Neural progenitor cell (in vitro differentiated cells): ENCODE measurements around the gene TM9SF4. TPM values are rescaled to one million over a fixed set of nuclear protein-coding genes. Genes with fewer than 3 reads are reported as not detected.

Experiments
- DNase-seq: peaks from one replicate; pipeline ENCODE4 v3.0.0-alpha.2; 2016; ENCODE audit warnings: low spot score
- H2AFZ ChIP-seq: fragments of 200-600 bp; sonication (generic); replicated peaks from 2 replicates; pipeline ENCODE4 v1.6.1; 2016; ENCODE audit warnings: antibody characterized with exemption
- H3F3A ChIP-seq: fragments of 200-600 bp; sonication (generic); 2 replicates; pipeline ENCODE4 v1.6.1; 2016; ENCODE audit warnings: antibody characterized with exemption, low read depth
- H3K27ac ChIP-seq: fragments of 200-600 bp; sonication (generic); 2 replicates; pipeline ENCODE4 v1.5.1; 2016; ENCODE audit warnings: mild to moderate bottlenecking
- H3K27me3 ChIP-seq: fragments of 200-600 bp; sonication (generic); 2 replicates; pipeline ENCODE4 v1.6.1; 2016; ENCODE audit warnings: mild to moderate bottlenecking, moderate library complexity
- H3K36me3 ChIP-seq: fragments of 200-600 bp; sonication (generic); 2 replicates; pipeline ENCODE4 v1.5.1; 2016
- H3K4me1 ChIP-seq: fragments of 200-600 bp; sonication (generic); 2 replicates; pipeline ENCODE4 v1.6.1; 2016; ENCODE audit warnings: mixed run types
- H3K4me2 ChIP-seq: fragments of 200-600 bp; sonication (generic); 2 replicates; pipeline ENCODE4 v1.6.1; 2016
- H3K4me3 ChIP-seq: fragments of 200-600 bp; sonication (generic); 2 replicates; pipeline ENCODE4 v1.5.1; 2016
- H3K79me2 ChIP-seq: fragments of 200-600 bp; sonication (generic); 2 replicates; pipeline ENCODE4 v1.6.1; 2016; ENCODE audit warnings: low read depth
- H3K9ac ChIP-seq: fragments of 200-600 bp; sonication (generic); 2 replicates; pipeline ENCODE4 v1.6.1; 2016
- H3K9me3 ChIP-seq: fragments of 200-600 bp; sonication (generic); 2 replicates; pipeline ENCODE4 v1.5.1; 2016; ENCODE audit warnings: low read depth
- H4K20me1 ChIP-seq: fragments of 200-600 bp; sonication (generic); 2 replicates; pipeline ENCODE4 v1.6.1; 2016; ENCODE audit warnings: low read depth
- H3K27ac Mint-ChIP-seq: 3 replicates; pipeline ENCODE4 v1.8.0; 2021; ENCODE audit warnings: mixed read lengths
- H3K27me3 Mint-ChIP-seq: 2 replicates; pipeline ENCODE4 v1.8.0; 2022; ENCODE audit warnings: low read depth, mild to moderate bottlenecking, inconsistent platforms, moderate library complexity, mixed read lengths; ENCODE audit not compliant: insufficient read depth
- H3K36me3 Mint-ChIP-seq: 3 replicates; pipeline ENCODE4 v1.8.0; 2021; ENCODE audit warnings: mixed read lengths
- H3K4me1 Mint-ChIP-seq: 3 replicates; pipeline ENCODE4 v1.8.0; 2021; ENCODE audit warnings: mixed read lengths
- H3K4me3 Mint-ChIP-seq: 3 replicates; pipeline ENCODE4 v1.8.0; 2021; ENCODE audit warnings: mild to moderate bottlenecking, moderate library complexity, mixed read lengths
- H3K9me3 Mint-ChIP-seq: 3 replicates; pipeline ENCODE4 v1.8.0; 2020; ENCODE audit warnings: mixed read lengths
- CTCF ChIP-seq: fragments of 200-600 bp; sonication (generic); IDR thresholded peaks from 2 replicates; pipeline ENCODE4 v1.5.1; 2017; ENCODE audit warnings: antibody characterized with exemption, mild to moderate bottlenecking
- EZH2 ChIP-seq: fragments of 200-600 bp; sonication (generic); IDR thresholded peaks from 2 replicates; pipeline ENCODE4 v1.6.1; 2017; ENCODE audit warnings: antibody characterized with exemption, mild to moderate bottlenecking, moderate library complexity
- EZH2phosphoT487 ChIP-seq: fragments of 200-600 bp; sonication (generic); IDR thresholded peaks from 2 replicates; pipeline ENCODE4 v1.6.1; 2017; ENCODE audit warnings: antibody characterized with exemption
- total RNA-seq: library from RNA; depleted of rRNA; stranded (reverse); fragments of >200 nt; gene quantifications from 2 replicates; pipeline ENCODE4 v1.2.3, GENCODE V29; 2015; ENCODE audit warnings: low replicate concordance

Gene TM9SF4
- total RNA-seq, 1 donor from 2014 or later = 27.9 TPM

- DNase-seq = no peak
- Histone ChIP-seq H3K4me3 (no peak overlapping the region), H3K4me1 (no peaks in the 10 kb centered on the region), H3K27me3 (no peaks in the 10 kb centered on the region), H3K4me2 (no peak overlapping the region), H3K9ac (no peak overlapping the region), H3K9me3 (no peaks in the 10 kb centered on the region), H4K20me1 (no peaks in the 10 kb centered on the region), H3K79me2 (no peaks in the 10 kb centered on the region), H2AFZ (no peak overlapping the region), H3K27ac (no peak overlapping the region), H3F3A (no peaks in the 10 kb centered on the region), H3K36me3 (no peaks in the 10 kb centered on the region)
- TF ChIP-seq EZH2 = no peak
- TF ChIP-seq CTCF = no peak
- TF ChIP-seq EZH2phosphoT487 = no peak
- Mint-ChIP-seq H3K27me3 (no peaks in the 10 kb centered on the region), H3K4me1 (peaks cover under 1% of the 10 kb centered on the region), H3K27ac (no peak overlapping the region), H3K4me3 (no peak overlapping the region), H3K9me3 (no peaks in the 10 kb centered on the region), H3K36me3 (peaks cover 26% of the 10 kb centered on the region)
These were observed 105.6 kb downstream of the TM9SF4 start for GRCh38 chr20:32215147-32215546.

DNA sequence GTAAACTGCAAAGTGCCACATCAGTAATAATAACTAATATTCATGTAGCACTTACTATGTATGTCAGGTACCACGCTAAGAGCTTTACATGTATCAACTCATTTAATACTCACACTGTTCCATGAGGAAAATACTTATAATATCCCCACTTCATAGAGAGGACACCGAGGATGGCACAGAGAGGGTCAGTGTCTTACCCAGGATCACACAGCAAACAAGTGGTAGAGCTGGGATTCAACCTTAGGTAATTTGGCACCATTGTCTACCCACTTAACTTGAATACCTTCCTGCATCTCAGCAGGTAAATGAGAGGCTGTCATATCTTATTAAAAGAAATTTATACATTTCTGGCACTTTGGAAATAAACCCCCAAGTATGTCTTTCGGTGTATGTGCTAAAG is 106.2 kb downstream of the TM9SF4 start:
- no peaks in the 10 kb centered on the region for H4K20me1 ChIP-seq
- H3K4me1 Mint-ChIP-seq = no peaks in the 10 kb centered on the region
- DNase-seq = no peak
- peaks cover 1% of the 10 kb centered on the region for H3K27me3 Mint-ChIP-seq
- H3K27me3 ChIP-seq = no peaks in the 10 kb centered on the region
- H3K9me3 ChIP-seq = no peaks in the 10 kb centered on the region
- H3K4me3 Mint-ChIP-seq = no peak overlapping the region
- no peak overlapping the region for H3K27ac Mint-ChIP-seq
- H3K9ac ChIP-seq = no peak overlapping the region
- H3K4me2 ChIP-seq = no peak overlapping the region
- no peaks in the 10 kb centered on the region for H3K4me1 ChIP-seq
- TF ChIP-seq CTCF (no peak), EZH2 (no peak), EZH2phosphoT487 (no peak)
- H3K4me3 ChIP-seq = no peak overlapping the region
- H3K27ac ChIP-seq = no peak overlapping the region
- no peaks in the 10 kb centered on the region for H3K79me2 ChIP-seq
- H3K36me3 Mint-ChIP-seq = peaks cover 27% of the 10 kb centered on the region
- H2AFZ ChIP-seq = no peak overlapping the region
- H3K36me3 ChIP-seq = no peaks in the 10 kb centered on the region
- no peaks in the 10 kb centered on the region for H3F3A ChIP-seq
- H3K9me3 Mint-ChIP-seq = no peaks in the 10 kb centered on the region

GRCh38 chr20:32216179-32217142 is 106.9 kb downstream of the TM9SF4 start:
- H3K36me3 ChIP-seq = no peaks in the 10 kb centered on the region
- no peak overlapping the region for H3K27ac Mint-ChIP-seq

More at GRCh38 chr20:32216179-32217142, 106.9 kb downstream of the TM9SF4 start:
- H3K27me3 ChIP-seq = no peaks in the 10 kb centered on the region
- Mint-ChIP-seq H3K9me3 (no peaks in the 10 kb centered on the region), H3K4me1 (no peaks in the 10 kb centered on the region), H3K27me3 (peaks cover 3% of the 10 kb centered on the region), H3K36me3 (peaks cover 32% of the 10 kb centered on the region), H3K4me3 (no peak overlapping the region)
- no peaks in the 10 kb centered on the region for H3K9me3 ChIP-seq
- no peak overlapping the region for H2AFZ ChIP-seq
- H4K20me1 ChIP-seq = no peaks in the 10 kb centered on the region
- TF ChIP-seq CTCF = no peak
- TF ChIP-seq EZH2phosphoT487 = no peak
- TF ChIP-seq EZH2 = no peak
- DNase-seq = no peak
- no peak overlapping the region for H3K9ac ChIP-seq
- H3K4me1 ChIP-seq = no peaks in the 10 kb centered on the region
- H3F3A ChIP-seq = no peaks in the 10 kb centered on the region
- no peaks in the 10 kb centered on the region for H3K79me2 ChIP-seq
- no peak overlapping the region for H3K27ac ChIP-seq
- no peak overlapping the region for H3K4me3 ChIP-seq
- no peak overlapping the region for H3K4me2 ChIP-seq

Other genes starting within 250 kb of the TM9SF4 start
- gene DUSP15, start 239.2 kb upstream of the TM9SF4 start, total RNA-seq = 0.45 and 1.1 TPM in 2 replicates
- gene TTLL9, start 239.1 kb upstream of the TM9SF4 start, total RNA-seq = 0.34 TPM in 1 of 2 replicates, not detected in the other
- 11.1 and 15.3 TPM in 2 replicates for gene PDRG1, start 157.7 kb upstream of the TM9SF4 start, total RNA-seq
- 0.07 and 0.19 TPM in 2 replicates for gene XKR7, start 141.6 kb upstream of the TM9SF4 start, total RNA-seq
- 0.75 and 3.9 TPM in 2 replicates for gene CCM2L, start 99.3 kb upstream of the TM9SF4 start, total RNA-seq
- not detected in 2 replicates for gene HCK, start 57.5 kb upstream of the TM9SF4 start, total RNA-seq
- 16.5 and 21.2 TPM in 2 replicates for gene PLAGL2, start 98.0 kb downstream of the TM9SF4 start, total RNA-seq
- gene POFUT1, start 98.2 kb downstream of the TM9SF4 start, total RNA-seq = 22.3 and 23.5 TPM in 2 replicates
- gene KIF3B, start 167.9 kb downstream of the TM9SF4 start, total RNA-seq = 16.8 and 20.9 TPM in 2 replicates
- 48.2 and 64.0 TPM in 2 replicates for gene ASXL1, start 248.6 kb downstream of the TM9SF4 start, total RNA-seq